Bone marrow (tissue), 2 donors: ENCODE results near the gene SNTB2.
"Not testable (repeated sequence)": the region's sequence is repeated elsewhere in the genome, so short reads cannot be mapped to it uniquely, and the experiment has no call there.

Source experiments
- DNase-seq, 2 donors: peaks; one replicate each; lab custom pipeline; 2025; lab: John Stamatoyannopoulos, UW

SNTB2 gene

GRCh38 chr16:69236319-69236718 is 49.4 kb downstream of the SNTB2 start:
- DNase-seq, result no peak

GRCh38 chr16:69237296-69237695 is 50.3 kb downstream of the SNTB2 start:
- DNase-seq, result no peak

- DNase-seq, result no peak
These were observed 52.9 kb downstream of the SNTB2 start for GRCh38 chr16:69239851-69240250.

- no peak for DNase-seq
These were observed 53.4 kb downstream of the SNTB2 start for GRCh38 chr16:69240331-69240730.

GRCh38 chr16:69241926-69242325 is 55.0 kb downstream of the SNTB2 start:
- no peak for DNase-seq

GRCh38 chr16:69243479-69243878 is 56.5 kb downstream of the SNTB2 start:
- DNase-seq, result no peak

- DNase-seq, result no peak
These were observed 57.4 kb downstream of the SNTB2 start for GRCh38 chr16:69244336-69244735.

- DNase-seq, result no peak
These were observed 63.1 kb downstream of the SNTB2 start for GRCh38 chr16:69250081-69250480.

- DNase-seq, result no peak
These were observed 66.9 kb downstream of the SNTB2 start for GRCh38 chr16:69253870-69254341.

- DNase-seq, result not testable (repeated sequence)
These were observed 72.4 kb downstream of the SNTB2 start for GRCh38 chr16:69259428-69259764.

GRCh38 chr16:69260019-69260418 is 73.1 kb downstream of the SNTB2 start:
- no peak for DNase-seq

- no peak for DNase-seq
These were observed 73.5 kb downstream of the SNTB2 start for GRCh38 chr16:69260506-69260905.

- DNase-seq, result no peak
These were observed 79.5 kb downstream of the SNTB2 start for GRCh38 chr16:69266334-69267063.

- DNase-seq, result no peak
These were observed 80.7 kb downstream of the SNTB2 start for GRCh38 chr16:69267633-69268032.

- DNase-seq, result peak in 1 of 2 donors; percentile 20
These were observed 83.4 kb downstream of the SNTB2 start for GRCh38 chr16:69270395-69270794.

GRCh38 chr16:69270831-69271230 is 83.9 kb downstream of the SNTB2 start:
- no peak for DNase-seq

GRCh38 chr16:69273009-69273408 is 86.0 kb downstream of the SNTB2 start:
- no peak for DNase-seq

- DNase-seq, result no peak
These were observed 87.8 kb downstream of the SNTB2 start for GRCh38 chr16:69274699-69275235.

GRCh38 chr16:69276148-69277115 is 89.5 kb downstream of the SNTB2 start:
- no peak for DNase-seq

- DNase-seq, result no peak
These were observed 90.4 kb downstream of the SNTB2 start for GRCh38 chr16:69277413-69277812.

- DNase-seq, result no peak
These were observed 96.9 kb downstream of the SNTB2 start for GRCh38 chr16:69283851-69284250.

GRCh38 chr16:69285240-69285639 is 98.3 kb downstream of the SNTB2 start:
- DNase-seq, result no peak
